ENCODE measurements around the gene DKC1.
A peak's percentile ranks its signal among the peaks of the same experiment; 100 is the strongest.

DNA sequence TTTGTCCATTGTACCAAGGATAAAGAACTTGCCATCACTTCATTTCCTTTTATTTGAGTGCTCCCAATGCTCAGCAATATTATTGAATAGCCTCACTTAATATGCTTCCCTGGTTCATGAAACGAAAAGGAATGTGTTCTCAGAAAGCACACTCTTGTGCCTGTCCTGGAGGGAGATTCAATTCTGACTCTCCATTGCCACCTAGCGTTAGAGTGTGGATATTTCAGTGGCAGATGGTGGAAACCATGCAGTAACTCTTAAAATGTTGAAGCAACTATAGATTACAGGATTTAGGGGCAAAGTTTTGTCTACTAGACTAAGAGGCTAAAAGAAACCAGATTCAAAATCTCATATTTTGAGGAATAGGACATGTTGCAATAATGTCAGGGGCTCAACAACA lies 47.7 kb upstream of the DKC1 start:
- TF ChIP-seq, protein P1, sequence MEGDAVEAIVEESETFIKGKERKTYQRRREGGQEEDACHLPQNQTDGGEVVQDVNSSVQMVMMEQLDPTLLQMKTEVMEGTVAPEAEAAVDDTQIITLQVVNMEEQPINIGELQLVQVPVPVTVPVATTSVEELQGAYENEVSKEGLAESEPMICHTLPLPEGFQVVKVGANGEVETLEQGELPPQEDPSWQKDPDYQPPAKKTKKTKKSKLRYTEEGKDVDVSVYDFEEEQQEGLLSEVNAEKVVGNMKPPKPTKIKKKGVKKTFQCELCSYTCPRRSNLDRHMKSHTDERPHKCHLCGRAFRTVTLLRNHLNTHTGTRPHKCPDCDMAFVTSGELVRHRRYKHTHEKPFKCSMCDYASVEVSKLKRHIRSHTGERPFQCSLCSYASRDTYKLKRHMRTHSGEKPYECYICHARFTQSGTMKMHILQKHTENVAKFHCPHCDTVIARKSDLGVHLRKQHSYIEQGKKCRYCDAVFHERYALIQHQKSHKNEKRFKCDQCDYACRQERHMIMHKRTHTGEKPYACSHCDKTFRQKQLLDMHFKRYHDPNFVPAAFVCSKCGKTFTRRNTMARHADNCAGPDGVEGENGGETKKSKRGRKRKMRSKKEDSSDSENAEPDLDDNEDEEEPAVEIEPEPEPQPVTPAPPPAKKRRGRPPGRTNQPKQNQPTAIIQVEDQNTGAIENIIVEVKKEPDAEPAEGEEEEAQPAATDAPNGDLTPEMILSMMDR (conservative IDR thresholded peaks at IDR 0.05; ENCODE audit: low read depth, low read length), result peak; percentile 85
- no peak for TF ChIP-seq EZH2phosphoT487 (IDR thresholded peaks at IDR 0.05; ENCODE audit: borderline replicate concordance, low read length)
